GM23338 (cell line): ENCODE data around the gene ZBBX.

Source experiments
- CREB1 ChIP-seq: fragments of 250-450 bp; sonication (Bioruptor Pico); IDR thresholded peaks from 2 replicates; pipeline ENCODE4 v1.5.0; 2020; ENCODE audit warnings: low read depth, mild to moderate bottlenecking, moderate library complexity
- CTCF ChIP-seq, 2 experiments: fragments of 200-600 bp in 1 of 2; sonication (generic) in 1 of 2; conservative IDR thresholded peaks; 2 replicates each; pipeline versions ENCODE4 v1.5.1 to v1.6.1; 2016 to 2017; ENCODE audit warnings: antibody characterized with exemption in 2 of 2, low read depth in 2 of 2, mild to moderate bottlenecking in 2 of 2, moderate library complexity in 1 of 2
- ETS1 ChIP-seq: IDR thresholded peaks from 2 replicates; pipeline ENCODE4 v1.6.1; 2016; ENCODE audit warnings: antibody characterized with exemption
- EZH2 ChIP-seq: fragments of 200-600 bp; sonication (generic); IDR thresholded peaks from one replicate; pipeline ENCODE4 v1.8.0; 2017; ENCODE audit warnings: antibody characterized with exemption, mild to moderate bottlenecking, low read depth; ENCODE audit not compliant: unreplicated experiment
- EZH2phosphoT487 ChIP-seq: fragments of 200-600 bp; sonication (generic); IDR thresholded peaks from one replicate; pipeline ENCODE4 v1.8.1; 2018; ENCODE audit warnings: antibody characterized with exemption; ENCODE audit not compliant: unreplicated experiment
- JUNB ChIP-seq: IDR thresholded peaks from one replicate; pipeline ENCODE4 v1.6.1; 2016; ENCODE audit warnings: antibody characterized with exemption; ENCODE audit not compliant: unreplicated experiment
- NANOG ChIP-seq: IDR thresholded peaks from 2 replicates; pipeline ENCODE4 v1.6.1; 2016; ENCODE audit warnings: antibody characterized with exemption, borderline replicate concordance
- POLR2AphosphoS5 ChIP-seq: IDR thresholded peaks from 2 replicates; pipeline ENCODE4 v1.6.1; 2016; ENCODE audit warnings: antibody characterized with exemption, low read depth
- REST ChIP-seq: IDR thresholded peaks from one replicate; pipeline ENCODE4 v1.6.1; 2018; ENCODE audit warnings: antibody characterized with exemption; ENCODE audit not compliant: unreplicated experiment
- STAT1 ChIP-seq: IDR thresholded peaks from one replicate; pipeline ENCODE4 v1.6.1; 2016; ENCODE audit warnings: antibody characterized with exemption; ENCODE audit not compliant: unreplicated experiment
- ZNF114 ChIP-seq: fragments of 250-450 bp; sonication (Bioruptor Pico); IDR thresholded peaks from 2 replicates; pipeline ENCODE4 v1.5.0; 2020; ENCODE audit warnings: mild to moderate bottlenecking, moderate library complexity
- ZNF331 ChIP-seq: fragments of 250-450 bp; sonication (Bioruptor Pico); IDR thresholded peaks from 2 replicates; pipeline ENCODE4 v1.5.0; 2020; ENCODE audit warnings: low read depth, mild to moderate bottlenecking, moderate library complexity
- ZNF462 ChIP-seq: fragments of 250-450 bp; sonication (Bioruptor Pico); IDR thresholded peaks from 2 replicates; pipeline ENCODE4 v1.5.0; 2020; ENCODE audit warnings: mild to moderate bottlenecking, moderate library complexity

- TF ChIP-seq CTCF (conservative IDR thresholded peaks at IDR 0.05; ENCODE audit: low read depth in 2 of 2), result no peak; a peak in 1 of 4 replicates
- TF ChIP-seq REST, result no peak
- no peak for TF ChIP-seq EZH2phosphoT487
- TF ChIP-seq ETS1, result no peak
- no peak for TF ChIP-seq POLR2AphosphoS5
- TF ChIP-seq JUNB, result no peak
- no peak for TF ChIP-seq EZH2
- TF ChIP-seq ZNF114 (CRISPR knock-in tag), result no peak
- no peak for TF ChIP-seq STAT1
- no peak for TF ChIP-seq CREB1 (CRISPR knock-in tag)
- TF ChIP-seq ZNF331 (CRISPR knock-in tag), result no peak
- TF ChIP-seq NANOG, result no peak
- TF ChIP-seq ZNF462 (CRISPR knock-in tag), result no peak
These were observed 13.9 kb upstream of the ZBBX start for GRCh38 chr3:167394003-167394402.
